Measurements from ENCODE around the gene OPRL1. TPM values are rescaled to one million over a fixed set of nuclear protein-coding genes. Genes with fewer than 3 reads are reported as not detected.

The OPRL1 gene
- total RNA-seq, 4 donors from 2014 or later: 0.54 to 0.94 (median 0.68) TPM

DNA sequence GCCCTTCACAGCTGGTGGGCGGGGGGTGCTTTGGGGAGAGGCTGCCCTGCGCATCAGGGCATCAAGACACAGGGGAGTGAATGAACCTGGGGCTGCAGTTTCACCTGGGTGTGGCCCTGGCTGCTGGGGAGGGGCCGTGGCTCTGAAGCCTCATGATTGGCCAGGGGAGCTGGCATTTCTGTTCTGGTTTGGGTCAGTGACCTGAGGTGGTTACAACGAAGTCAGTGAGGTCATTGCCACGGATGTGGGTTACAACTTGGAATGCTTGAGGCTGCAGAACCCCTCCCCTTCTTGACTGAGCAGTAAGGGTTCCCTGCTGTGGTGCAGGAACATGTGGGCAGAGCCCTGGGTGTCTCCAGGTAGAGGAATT, 13.9 kb upstream of the OPRL1 start:
- DNase-seq: no peak
- intact Hi-C loops (cut with DNase I): loop anchor here (10.0 kb wide), 1 partner anchor 531 kb away; the partner anchor contains the start of gene PTK6
- no peak overlapping the region for H3K4me3 ChIP-seq (replicated peaks in 1 of 3)
- H3K36me3 ChIP-seq: no peaks in the 10 kb centered on the region
- H3K4me1 ChIP-seq: peaks cover 16 to 24% of the 10 kb centered on the region in 2 donors
- 33 to 62% methylated on average over 3 to 5 of the region's 5 CpGs for WGBS, 2 donors
- no peaks in the 10 kb centered on the region for H3K27me3 ChIP-seq
- no peaks in the 10 kb centered on the region for H3K9me3 ChIP-seq
- TF ChIP-seq POLR2A (IDR thresholded peaks at IDR 0.05): no peak
- TF ChIP-seq, protein P1, sequence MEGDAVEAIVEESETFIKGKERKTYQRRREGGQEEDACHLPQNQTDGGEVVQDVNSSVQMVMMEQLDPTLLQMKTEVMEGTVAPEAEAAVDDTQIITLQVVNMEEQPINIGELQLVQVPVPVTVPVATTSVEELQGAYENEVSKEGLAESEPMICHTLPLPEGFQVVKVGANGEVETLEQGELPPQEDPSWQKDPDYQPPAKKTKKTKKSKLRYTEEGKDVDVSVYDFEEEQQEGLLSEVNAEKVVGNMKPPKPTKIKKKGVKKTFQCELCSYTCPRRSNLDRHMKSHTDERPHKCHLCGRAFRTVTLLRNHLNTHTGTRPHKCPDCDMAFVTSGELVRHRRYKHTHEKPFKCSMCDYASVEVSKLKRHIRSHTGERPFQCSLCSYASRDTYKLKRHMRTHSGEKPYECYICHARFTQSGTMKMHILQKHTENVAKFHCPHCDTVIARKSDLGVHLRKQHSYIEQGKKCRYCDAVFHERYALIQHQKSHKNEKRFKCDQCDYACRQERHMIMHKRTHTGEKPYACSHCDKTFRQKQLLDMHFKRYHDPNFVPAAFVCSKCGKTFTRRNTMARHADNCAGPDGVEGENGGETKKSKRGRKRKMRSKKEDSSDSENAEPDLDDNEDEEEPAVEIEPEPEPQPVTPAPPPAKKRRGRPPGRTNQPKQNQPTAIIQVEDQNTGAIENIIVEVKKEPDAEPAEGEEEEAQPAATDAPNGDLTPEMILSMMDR (IDR thresholded peaks at IDR 0.05): no peak
- no peak overlapping the region for H3K27ac ChIP-seq

DNA sequence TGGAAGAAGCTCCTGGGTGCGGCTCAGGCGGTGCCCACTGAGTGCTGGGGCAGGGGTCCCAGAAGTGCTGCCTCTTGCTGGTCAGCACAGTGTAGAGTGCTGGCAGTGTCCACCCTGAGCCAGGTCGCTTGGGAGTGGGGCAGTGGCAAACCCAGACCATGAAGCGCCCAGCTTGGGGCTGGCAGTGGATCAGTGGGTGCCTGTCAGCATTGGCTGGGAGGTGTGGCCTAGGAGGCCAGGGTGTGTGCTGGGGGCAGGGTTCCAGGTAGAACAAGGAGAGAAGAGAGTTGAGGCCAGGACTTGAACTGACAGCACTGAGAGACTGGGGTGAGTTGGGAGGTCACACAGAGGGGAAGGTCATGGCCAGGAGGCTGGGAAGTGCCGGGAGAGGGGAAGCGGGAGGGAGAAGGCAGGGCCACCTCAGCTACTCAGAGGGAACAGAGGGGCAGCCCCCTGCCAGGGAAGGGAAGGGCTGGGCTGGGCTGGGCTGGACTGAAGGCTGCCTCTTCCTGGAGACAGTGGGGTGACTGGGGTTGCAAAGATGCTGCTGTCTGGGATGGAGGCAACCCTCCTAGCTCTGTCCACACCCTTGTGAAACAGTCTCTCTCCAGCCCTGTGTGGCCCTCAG, 12.8 kb upstream of the OPRL1 start:
- H3K27ac ChIP-seq: no peak overlapping the region
- peaks cover 16 to 23% of the 10 kb centered on the region in 2 donors for H3K4me1 ChIP-seq
- intact Hi-C loops (cut with DNase I): loop anchor here (10.0 kb wide), 1 partner anchor 532 kb away; the partner anchor contains the start of gene PTK6
- H3K27me3 ChIP-seq: no peaks in the 10 kb centered on the region
- WGBS, 2 donors: 90 to 100% methylated on average over 4 to 5 of the region's 6 CpGs
- H3K4me3 ChIP-seq (replicated peaks in 1 of 3): no peak overlapping the region
- no peaks in the 10 kb centered on the region for H3K36me3 ChIP-seq
- H3K9me3 ChIP-seq: no peaks in the 10 kb centered on the region
- TF ChIP-seq, protein P1 (IDR thresholded peaks at IDR 0.05): no peak
- no peak for TF ChIP-seq POLR2A (IDR thresholded peaks at IDR 0.05)
- DNase-seq: no peak

DNA sequence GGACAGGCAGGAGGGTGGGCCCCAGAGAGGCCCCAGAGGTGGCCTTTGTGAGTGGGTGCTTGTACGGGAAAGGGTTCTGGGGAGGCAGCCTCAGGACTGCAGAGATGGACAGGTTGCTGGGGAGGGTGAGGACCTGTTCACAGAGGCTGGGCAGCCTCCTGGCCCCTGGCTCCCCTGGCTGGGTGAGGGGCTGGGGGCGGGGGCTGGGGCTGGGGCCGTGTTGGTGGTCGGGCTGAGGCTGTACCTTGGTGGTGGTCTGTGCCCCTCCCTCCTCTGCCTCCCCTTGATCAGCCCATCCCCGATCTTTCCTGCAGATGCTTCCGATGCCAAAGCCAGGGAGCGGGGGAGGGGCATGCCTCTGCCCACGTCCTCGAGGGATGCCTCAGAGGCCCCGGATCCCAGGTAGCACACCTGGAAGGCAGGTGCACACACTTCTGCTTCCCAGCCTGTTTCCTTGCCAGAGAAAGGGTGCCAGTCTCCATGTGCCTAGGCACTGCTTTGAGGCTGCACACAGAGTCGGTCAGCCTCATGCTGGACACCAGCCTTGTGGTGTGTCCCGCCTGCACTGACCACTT, 12.1 kb upstream of the OPRL1 start:
- Histone ChIP-seq H3K9me3 (no peaks in the 10 kb centered on the region), H3K27me3 (no peaks in the 10 kb centered on the region), H3K4me3 (replicated peaks in 1 of 3) (no peak overlapping the region), H3K27ac (no peak overlapping the region), H3K4me1 (peaks cover 10 to 17% of the 10 kb centered on the region in 2 donors), H3K36me3 (no peaks in the 10 kb centered on the region)
- intact Hi-C loops (cut with DNase I): loop anchor here (10.0 kb wide), 1 partner anchor 533 kb away; the partner anchor contains the start of gene PTK6
- TF ChIP-seq, protein P1 (IDR thresholded peaks at IDR 0.05): no peak
- no peak for TF ChIP-seq POLR2A (IDR thresholded peaks at IDR 0.05)
- 59 to 80% methylated on average over 5 to 6 of the region's 12 CpGs for WGBS, 2 donors
- no peak for DNase-seq

DNA sequence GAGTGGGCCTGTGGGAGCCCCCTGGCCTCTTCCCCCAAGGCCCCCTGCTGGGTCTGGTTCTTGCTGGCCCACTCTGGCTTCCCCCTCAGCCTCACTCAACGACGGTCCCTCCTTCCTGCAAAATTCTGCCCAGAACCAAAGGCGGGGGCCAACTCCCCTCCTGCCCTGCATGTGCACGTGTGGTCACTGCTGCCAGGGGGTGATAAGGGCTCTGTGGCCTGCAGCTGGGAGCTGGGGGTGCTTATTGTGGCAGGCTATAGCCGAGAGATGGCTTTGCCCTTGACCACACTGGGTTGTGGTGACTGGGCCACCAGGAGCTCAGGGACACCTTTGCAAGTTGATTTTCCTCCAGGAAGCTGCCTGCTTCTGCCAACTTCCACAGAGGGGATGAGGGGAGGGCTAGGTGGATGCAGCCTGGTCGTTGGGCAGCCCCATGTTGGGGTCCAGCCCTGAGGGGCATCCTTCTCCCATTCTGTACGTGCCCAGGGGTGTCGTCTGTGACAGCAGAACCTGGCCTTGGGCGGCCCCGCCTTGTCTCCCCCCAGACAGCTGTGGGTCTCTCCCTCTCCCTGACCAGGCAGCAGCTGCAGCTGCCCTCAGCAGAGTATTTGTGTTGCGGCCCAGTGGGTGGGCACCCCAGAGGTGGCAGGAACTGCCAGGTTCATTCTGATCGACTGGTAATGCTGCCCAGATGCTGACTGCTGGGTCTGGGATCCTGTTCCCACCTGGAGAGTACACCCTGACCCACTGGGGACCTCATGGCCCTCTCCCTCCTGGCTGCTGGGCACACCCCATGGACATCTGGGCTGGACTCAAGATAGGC, 11.3 kb upstream of the OPRL1 start:
- DNase-seq: no peak
- Histone ChIP-seq H3K9me3 (no peaks in the 10 kb centered on the region), H3K36me3 (peaks cover 0 to 3% of the 10 kb centered on the region in 2 donors), H3K27ac (no peak overlapping the region), H3K4me1 (peaks cover 8 to 17% of the 10 kb centered on the region in 2 donors), H3K27me3 (no peaks in the 10 kb centered on the region), H3K4me3 (replicated peaks in 1 of 3) (no peak overlapping the region)
- intact Hi-C loops (cut with DNase I): loop anchor here (10.0 kb wide), 1 partner anchor 534 kb away; the partner anchor contains the start of gene PTK6
- no peak for TF ChIP-seq POLR2A (IDR thresholded peaks at IDR 0.05)
- TF ChIP-seq, protein P1 (IDR thresholded peaks at IDR 0.05): no peak
- WGBS, 2 donors: 56 to 73% methylated on average over 3 to 4 of the region's 12 CpGs
